Hepatocyte (in vitro differentiated cells): ENCODE results near the gene PLAAT3. TPM values are rescaled to one million over a fixed set of nuclear protein-coding genes. Genes with fewer than 3 reads are reported as not detected.

ENCODE experiments used
- DNase-seq: peaks from one replicate; pipeline ENCODE4 v3.0.0-alpha.2; 2016; ENCODE audit warnings: low spot score
- H2AFZ ChIP-seq: fragments of 200-600 bp; sonication (generic); 2 replicates; pipeline ENCODE4 v1.6.0; 2016; ENCODE audit warnings: antibody characterized with exemption, mild to moderate bottlenecking
- H3K27ac ChIP-seq: fragments of 200-600 bp; sonication (generic); 2 replicates; pipeline ENCODE4 v1.5.1; 2016; ENCODE audit warnings: mild to moderate bottlenecking
- H3K27me3 ChIP-seq: fragments of 200-600 bp; sonication (generic); 2 replicates; pipeline ENCODE4 v1.6.1; 2016
- H3K36me3 ChIP-seq: fragments of 200-600 bp; sonication (generic); replicated peaks from 2 replicates; pipeline ENCODE4 v1.5.1; 2016; ENCODE audit warnings: low read depth; ENCODE audit not compliant: insufficient read depth
- H3K4me1 ChIP-seq: fragments of 200-600 bp; sonication (generic); 2 replicates; pipeline ENCODE4 v1.5.1; 2016; ENCODE audit warnings: mild to moderate bottlenecking, moderate library complexity; ENCODE audit not compliant: insufficient read depth
- H3K4me2 ChIP-seq: fragments of 200-600 bp; sonication (generic); 2 replicates; pipeline ENCODE4 v1.6.0; 2016
- H3K4me3 ChIP-seq: fragments of 200-600 bp; sonication (generic); 2 replicates; pipeline ENCODE4 v1.5.1; 2016; ENCODE audit warnings: mild to moderate bottlenecking
- H3K79me2 ChIP-seq: fragments of 200-600 bp; sonication (generic); 2 replicates; pipeline ENCODE4 v1.6.0; 2017; ENCODE audit warnings: mild to moderate bottlenecking
- H3K9me2 ChIP-seq: fragments of 200-600 bp; sonication (generic); replicated peaks from 2 replicates; pipeline ENCODE4 v1.6.0; 2017; ENCODE audit warnings: mild to moderate bottlenecking; ENCODE audit not compliant: insufficient read depth
- H3K9me3 ChIP-seq: fragments of 200-600 bp; sonication (generic); 2 replicates; pipeline ENCODE4 v1.5.1; 2016; ENCODE audit warnings: low read depth, mild to moderate bottlenecking
- H4K20me1 ChIP-seq: fragments of 200-600 bp; sonication (generic); 2 replicates; pipeline ENCODE4 v1.6.0; 2016; ENCODE audit warnings: mild to moderate bottlenecking; ENCODE audit not compliant: insufficient read depth, poor library complexity, severe bottlenecking
- CTCF ChIP-seq: fragments of 200-600 bp; sonication (generic); IDR thresholded peaks from 2 replicates; pipeline ENCODE4 v1.5.1; 2016; ENCODE audit warnings: antibody characterized with exemption, mild to moderate bottlenecking; ENCODE audit not compliant: poor library complexity
- EZH2 ChIP-seq: fragments of 200-600 bp; sonication (generic); IDR thresholded peaks from 2 replicates; pipeline ENCODE4 v1.6.1; 2016; ENCODE audit warnings: antibody characterized with exemption, mild to moderate bottlenecking, borderline replicate concordance
- EZH2phosphoT487 ChIP-seq: fragments of 200-600 bp; sonication (generic); IDR thresholded peaks from one replicate; pipeline ENCODE4 v1.6.1; 2018; ENCODE audit warnings: antibody characterized with exemption, mild to moderate bottlenecking, low read depth, moderate library complexity; ENCODE audit not compliant: unreplicated experiment, severe bottlenecking
- WGBS: methylation state at CpG from one replicate; pipeline ENCODE4 v1.1.6; 2016; ENCODE audit warnings: low lambda C conversion rate; ENCODE audit errors: missing lambda C conversion rate; 5-methylcytosine and 5-hydroxymethylcytosine counted together
- polyA plus RNA-seq: library from polyadenylated mRNA; unstranded; fragments of >200 nt; fragmentation: Nextera tagmentation; extraction: Ambion mirVana; gene quantifications from 2 replicates; pipeline ENCODE4 v1.2.1, GENCODE V29; 2016
- total RNA-seq: library from RNA; depleted of rRNA; stranded (reverse); fragments of >200 nt; gene quantifications from 2 replicates; pipeline ENCODE4 v1.2.3, GENCODE V29; 2014

PLAAT3 gene
- total and polyA plus RNA-seq, 2 experiments from 2014 or later: 32.4 to 49.6 TPM

DNA sequence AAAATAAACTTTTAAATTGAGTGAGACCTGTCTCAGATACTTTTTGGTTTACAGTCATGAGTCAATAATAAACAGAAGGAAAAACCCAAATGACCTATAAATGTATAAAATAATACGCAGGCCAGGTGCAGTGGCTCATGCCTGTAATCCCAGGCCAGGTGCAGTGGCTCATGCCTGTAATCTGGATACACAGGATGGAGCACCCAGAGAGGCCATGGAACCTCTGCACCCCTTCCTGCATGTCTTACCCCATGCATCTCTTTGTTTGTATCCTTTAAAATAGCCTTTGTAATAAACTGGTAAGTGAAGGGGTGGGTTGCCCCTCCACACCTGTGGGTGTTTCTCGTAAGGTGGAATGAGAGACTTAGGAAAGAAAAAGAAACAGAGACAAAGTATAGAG lies 86.6 kb downstream of the PLAAT3 start:
- DNase-seq: no peak
- WGBS: 78% methylated on average over 2 of the region's 2 CpGs
- Histone ChIP-seq H3K9me2 (no peaks in the 10 kb centered on the region), H3K36me3 (no peaks in the 10 kb centered on the region), H3K27ac (peak overlapping the region; percentile 92), H3K27me3 (no peaks in the 10 kb centered on the region), H2AFZ (no peak overlapping the region), H3K9me3 (peaks cover 2% of the 10 kb centered on the region), H3K4me3 (no peak overlapping the region), H4K20me1 (no peaks in the 10 kb centered on the region), H3K79me2 (no peaks in the 10 kb centered on the region), H3K4me2 (peak overlapping the region; percentile 6), H3K4me1 (peaks cover 32% of the 10 kb centered on the region)
- TF ChIP-seq EZH2: no peak
- no peak for TF ChIP-seq EZH2phosphoT487
- no peak for TF ChIP-seq CTCF

Other genes starting within 250 kb of the PLAAT3 start
- gene SLC22A9, start 244.6 kb downstream of the PLAAT3 start, total RNA-seq: 36.3 and 36.7 TPM in 2 replicates
- gene SLC22A9, start 244.6 kb downstream of the PLAAT3 start, polyA plus RNA-seq: 9.4 and 17.1 TPM in 2 replicates
- 0.92 and 1.6 TPM in 2 replicates for gene PLAAT5, start 123.3 kb downstream of the PLAAT3 start, total RNA-seq
- gene PLAAT5, start 123.3 kb downstream of the PLAAT3 start, polyA plus RNA-seq: 0.18 and 0.95 TPM in 2 replicates
- gene LGALS12, start 108.3 kb downstream of the PLAAT3 start, total RNA-seq: not detected in 2 replicates
- gene LGALS12, start 108.3 kb downstream of the PLAAT3 start, polyA plus RNA-seq: not detected in 2 replicates
- 13.7 and 17.5 TPM in 2 replicates for gene PLAAT4, start 77.6 kb downstream of the PLAAT3 start, total RNA-seq
- 7.9 and 16.0 TPM in 2 replicates for gene PLAAT4, start 77.6 kb downstream of the PLAAT3 start, polyA plus RNA-seq
- 0.77 and 1.2 TPM in 2 replicates for gene PLAAT2, start 51.1 kb downstream of the PLAAT3 start, total RNA-seq
- gene PLAAT2, start 51.1 kb downstream of the PLAAT3 start, polyA plus RNA-seq: 1.9 and 3.0 TPM in 2 replicates
- 30.1 and 36.2 TPM in 2 replicates for gene ATL3, start 56.9 kb upstream of the PLAAT3 start, total RNA-seq
- 8.7 and 9.7 TPM in 2 replicates for gene ATL3, start 56.9 kb upstream of the PLAAT3 start, polyA plus RNA-seq
- 85.4 and 89.9 TPM in 2 replicates for gene RTN3, start 67.1 kb upstream of the PLAAT3 start, total RNA-seq
- 84.0 and 108 TPM in 2 replicates for gene RTN3, start 67.1 kb upstream of the PLAAT3 start, polyA plus RNA-seq
- 41.8 and 44.1 TPM in 2 replicates for gene ZFTA, start 154.3 kb upstream of the PLAAT3 start, total RNA-seq
- 12.3 and 14.7 TPM in 2 replicates for gene ZFTA, start 154.3 kb upstream of the PLAAT3 start, polyA plus RNA-seq
- 24.0 and 25.2 TPM in 2 replicates for gene SPINDOC, start 199.0 kb upstream of the PLAAT3 start, total RNA-seq
- gene SPINDOC, start 199.0 kb upstream of the PLAAT3 start, polyA plus RNA-seq: 5.4 and 9.9 TPM in 2 replicates
- 22.4 and 24.1 TPM in 2 replicates for gene MARK2, start 224.7 kb upstream of the PLAAT3 start, total RNA-seq
- 40.8 and 48.2 TPM in 2 replicates for gene MARK2, start 224.7 kb upstream of the PLAAT3 start, polyA plus RNA-seq